ENCODE results near the gene SDR42E1. TPM values are rescaled to one million over a fixed set of nuclear protein-coding genes. Genes with fewer than 3 reads are reported as not detected.
A peak's percentile ranks its signal among the peaks of the same experiment; 100 is the strongest.

Gene SDR42E1
- total and polyA plus RNA-seq, 2 of the 13 experiments (the other 11 are each of a cell fraction or from before 2014, with no cell fraction given), result 0.01 to 0.13 TPM

DNA sequence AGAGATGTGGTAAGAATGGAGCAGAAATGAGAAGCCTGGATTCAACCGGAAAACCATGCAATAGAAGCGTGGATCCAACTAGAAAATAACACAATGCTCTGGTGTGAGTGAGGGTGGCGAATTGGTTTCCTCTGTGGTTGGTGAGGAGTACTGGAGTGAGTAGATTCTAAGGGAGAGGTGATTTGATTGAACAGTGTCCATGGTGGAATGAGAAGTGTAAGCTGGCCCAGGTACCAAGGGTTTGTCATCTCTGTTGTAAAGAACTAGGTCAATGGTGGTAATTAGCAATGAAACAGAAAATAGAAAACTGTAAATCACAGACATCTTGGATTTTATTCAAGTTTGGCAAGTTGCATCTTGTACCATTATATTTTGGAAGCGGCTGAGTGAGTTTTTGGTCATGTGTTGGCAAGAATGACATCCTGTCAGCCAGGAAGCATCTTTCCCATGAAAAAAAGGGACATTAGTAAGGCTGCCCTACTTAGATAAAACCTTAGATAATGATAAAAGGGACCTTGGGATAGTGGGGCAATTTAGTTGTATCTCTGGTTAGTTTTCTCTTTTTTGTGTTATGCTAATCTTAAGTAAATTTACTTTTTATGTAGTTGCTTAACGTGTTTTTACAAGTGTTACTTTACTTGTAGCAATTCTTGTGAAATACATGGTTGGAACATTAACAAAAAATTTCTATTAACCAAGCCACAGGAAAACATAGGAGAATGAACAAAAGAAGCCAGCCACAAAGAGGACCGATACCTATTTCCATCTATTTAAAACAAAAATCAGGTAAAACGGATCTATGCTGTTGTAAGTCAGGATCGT is 44.7 kb upstream of the SDR42E1 start (continued):
- TF ChIP-seq, protein P1, sequence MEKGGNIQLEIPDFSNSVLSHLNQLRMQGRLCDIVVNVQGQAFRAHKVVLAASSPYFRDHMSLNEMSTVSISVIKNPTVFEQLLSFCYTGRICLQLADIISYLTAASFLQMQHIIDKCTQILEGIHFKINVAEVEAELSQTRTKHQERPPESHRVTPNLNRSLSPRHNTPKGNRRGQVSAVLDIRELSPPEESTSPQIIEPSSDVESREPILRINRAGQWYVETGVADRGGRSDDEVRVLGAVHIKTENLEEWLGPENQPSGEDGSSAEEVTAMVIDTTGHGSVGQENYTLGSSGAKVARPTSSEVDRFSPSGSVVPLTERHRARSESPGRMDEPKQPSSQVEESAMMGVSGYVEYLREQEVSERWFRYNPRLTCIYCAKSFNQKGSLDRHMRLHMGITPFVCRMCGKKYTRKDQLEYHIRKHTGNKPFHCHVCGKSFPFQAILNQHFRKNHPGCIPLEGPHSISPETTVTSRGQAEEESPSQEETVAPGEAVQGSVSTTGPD (CRISPR knock-in tag; IDR thresholded peaks at IDR 0.05), result peak; percentile 92
- TF ChIP-seq ZNF510 (CRISPR knock-in tag; IDR thresholded peaks at IDR 0.05; ENCODE audit: low read depth), result no peak
- TF ChIP-seq, protein P2, sequence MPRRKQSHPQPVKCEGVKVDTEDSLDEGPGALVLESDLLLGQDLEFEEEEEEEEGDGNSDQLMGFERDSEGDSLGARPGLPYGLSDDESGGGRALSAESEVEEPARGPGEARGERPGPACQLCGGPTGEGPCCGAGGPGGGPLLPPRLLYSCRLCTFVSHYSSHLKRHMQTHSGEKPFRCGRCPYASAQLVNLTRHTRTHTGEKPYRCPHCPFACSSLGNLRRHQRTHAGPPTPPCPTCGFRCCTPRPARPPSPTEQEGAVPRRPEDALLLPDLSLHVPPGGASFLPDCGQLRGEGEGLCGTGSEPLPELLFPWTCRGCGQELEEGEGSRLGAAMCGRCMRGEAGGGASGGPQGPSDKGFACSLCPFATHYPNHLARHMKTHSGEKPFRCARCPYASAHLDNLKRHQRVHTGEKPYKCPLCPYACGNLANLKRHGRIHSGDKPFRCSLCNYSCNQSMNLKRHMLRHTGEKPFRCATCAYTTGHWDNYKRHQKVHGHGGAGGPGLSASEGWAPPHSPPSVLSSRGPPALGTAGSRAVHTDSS (CRISPR knock-in tag; conservative IDR thresholded peaks at IDR 0.05), result no peak
- no peak for TF ChIP-seq ZNF547 (CRISPR knock-in tag; IDR thresholded peaks at IDR 0.05)
- TF ChIP-seq, protein P3, sequence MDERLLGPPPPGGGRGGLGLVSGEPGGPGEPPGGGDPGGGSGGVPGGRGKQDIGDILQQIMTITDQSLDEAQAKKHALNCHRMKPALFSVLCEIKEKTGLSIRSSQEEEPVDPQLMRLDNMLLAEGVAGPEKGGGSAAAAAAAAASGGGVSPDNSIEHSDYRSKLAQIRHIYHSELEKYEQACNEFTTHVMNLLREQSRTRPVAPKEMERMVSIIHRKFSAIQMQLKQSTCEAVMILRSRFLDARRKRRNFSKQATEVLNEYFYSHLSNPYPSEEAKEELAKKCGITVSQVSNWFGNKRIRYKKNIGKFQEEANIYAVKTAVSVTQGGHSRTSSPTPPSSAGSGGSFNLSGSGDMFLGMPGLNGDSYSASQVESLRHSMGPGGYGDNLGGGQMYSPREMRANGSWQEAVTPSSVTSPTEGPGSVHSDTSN (CRISPR knock-in tag; IDR thresholded peaks at IDR 0.05), result no peak
- TF ChIP-seq, protein P4, sequence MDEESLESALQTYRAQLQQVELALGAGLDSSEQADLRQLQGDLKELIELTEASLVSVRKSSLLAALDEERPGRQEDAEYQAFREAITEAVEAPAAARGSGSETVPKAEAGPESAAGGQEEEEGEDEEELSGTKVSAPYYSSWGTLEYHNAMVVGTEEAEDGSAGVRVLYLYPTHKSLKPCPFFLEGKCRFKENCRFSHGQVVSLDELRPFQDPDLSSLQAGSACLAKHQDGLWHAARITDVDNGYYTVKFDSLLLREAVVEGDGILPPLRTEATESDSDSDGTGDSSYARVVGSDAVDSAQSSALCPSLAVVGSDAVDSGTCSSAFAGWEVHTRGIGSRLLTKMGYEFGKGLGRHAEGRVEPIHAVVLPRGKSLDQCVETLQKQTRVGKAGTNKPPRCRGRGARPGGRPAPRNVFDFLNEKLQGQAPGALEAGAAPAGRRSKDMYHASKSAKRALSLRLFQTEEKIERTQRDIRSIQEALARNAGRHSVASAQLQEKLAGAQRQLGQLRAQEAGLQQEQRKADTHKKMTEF (CRISPR knock-in tag; IDR thresholded peaks at IDR 0.05), result peak; percentile 85
- TF ChIP-seq, protein P5, sequence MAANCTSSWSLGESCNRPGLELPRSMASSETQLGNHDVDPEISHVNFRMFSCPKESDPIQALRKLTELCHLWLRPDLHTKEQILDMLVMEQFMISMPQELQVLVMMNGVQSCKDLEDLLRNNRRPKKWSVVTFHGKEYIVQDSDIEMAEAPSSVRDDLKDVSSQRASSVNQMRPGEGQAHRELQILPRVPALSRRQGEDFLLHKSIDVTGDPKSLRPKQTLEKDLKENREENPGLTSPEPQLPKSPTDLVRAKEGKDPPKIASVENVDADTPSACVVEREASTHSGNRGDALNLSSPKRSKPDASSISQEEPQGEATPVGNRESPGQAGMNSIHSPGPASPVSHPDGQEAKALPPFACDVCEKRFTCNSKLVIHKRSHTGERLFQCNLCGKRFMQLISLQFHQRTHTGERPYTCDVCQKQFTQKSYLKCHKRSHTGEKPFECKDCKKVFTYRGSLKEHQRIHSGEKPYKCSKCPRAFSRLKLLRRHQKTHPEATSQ (CRISPR knock-in tag; IDR thresholded peaks at IDR 0.05; ENCODE audit: borderline replicate concordance), result no peak
- no peak for TF ChIP-seq ZNF709 (CRISPR knock-in tag; IDR thresholded peaks at IDR 0.05)
- no peak for TF ChIP-seq ZNF781 (CRISPR knock-in tag; IDR thresholded peaks at IDR 0.05; ENCODE audit: borderline replicate concordance, not compliant biosample characterization)
- no peak for TF ChIP-seq RBM22 (optimal IDR thresholded peaks at IDR 0.05; ENCODE audit: low read length)
- TF ChIP-seq NFE2 (CRISPR knock-in tag; IDR thresholded peaks at IDR 0.05), result no peak
- TF ChIP-seq TGIF2 (CRISPR knock-in tag; IDR thresholded peaks at IDR 0.05), result no peak
- TF ChIP-seq ZNF451 (CRISPR knock-in tag; IDR thresholded peaks at IDR 0.05), result no peak
- TF ChIP-seq ZNF879 (CRISPR knock-in tag; IDR thresholded peaks at IDR 0.05), result no peak
- peak; percentile 79 for TF ChIP-seq RXRB (CRISPR knock-in tag; IDR thresholded peaks at IDR 0.05; ENCODE audit: borderline replicate concordance)
- TF ChIP-seq DNMT1 (CRISPR knock-in tag; IDR thresholded peaks at IDR 0.05), result no peak
- TF ChIP-seq, protein P6, sequence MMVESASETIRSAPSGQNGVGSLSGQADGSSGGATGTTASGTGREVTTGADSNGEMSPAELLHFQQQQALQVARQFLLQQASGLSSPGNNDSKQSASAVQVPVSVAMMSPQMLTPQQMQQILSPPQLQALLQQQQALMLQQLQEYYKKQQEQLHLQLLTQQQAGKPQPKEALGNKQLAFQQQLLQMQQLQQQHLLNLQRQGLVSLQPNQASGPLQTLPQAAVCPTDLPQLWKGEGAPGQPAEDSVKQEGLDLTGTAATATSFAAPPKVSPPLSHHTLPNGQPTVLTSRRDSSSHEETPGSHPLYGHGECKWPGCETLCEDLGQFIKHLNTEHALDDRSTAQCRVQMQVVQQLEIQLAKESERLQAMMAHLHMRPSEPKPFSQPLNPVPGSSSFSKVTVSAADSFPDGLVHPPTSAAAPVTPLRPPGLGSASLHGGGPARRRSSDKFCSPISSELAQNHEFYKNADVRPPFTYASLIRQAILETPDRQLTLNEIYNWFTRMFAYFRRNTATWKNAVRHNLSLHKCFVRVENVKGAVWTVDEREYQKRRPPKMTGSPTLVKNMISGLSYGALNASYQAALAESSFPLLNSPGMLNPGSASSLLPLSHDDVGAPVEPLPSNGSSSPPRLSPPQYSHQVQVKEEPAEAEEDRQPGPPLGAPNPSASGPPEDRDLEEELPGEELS (CRISPR knock-in tag; IDR thresholded peaks at IDR 0.05), result peak; percentile 92
- no peak for TF ChIP-seq ZNF652 (CRISPR knock-in tag; IDR thresholded peaks at IDR 0.05; ENCODE audit: borderline replicate concordance, low read depth)
- TF ChIP-seq ZNF143 (CRISPR knock-in tag; IDR thresholded peaks at IDR 0.05), result no peak
- TF ChIP-seq SAFB2 (CRISPR knock-in tag; IDR thresholded peaks at IDR 0.05; ENCODE audit: borderline replicate concordance, low read depth), result no peak
- peak; percentile 79; the same call in 1 of the 2 replicates for TF ChIP-seq NKX3-1 (CRISPR knock-in tag; IDR thresholded peaks at IDR 0.05)
